Measurements from ENCODE around the gene ELP4. TPM values are rescaled to one million over a fixed set of nuclear protein-coding genes. Genes with fewer than 3 reads are reported as not detected.

ELP4 gene
- total RNA-seq, 1 experiment from 2014 or later: 21.4 TPM

GRCh38 chr11:31806186-31806927 is 296.8 kb downstream of the ELP4 start:
- no peak overlapping the region for H3K4me3 ChIP-seq (replicated peaks in 1 of 2; ENCODE audit: low read depth in 1 of 2, low read length in 2 of 2)
- H3K9me2 ChIP-seq (ENCODE audit: insufficient read depth): no peaks in the 10 kb centered on the region
- no peaks in the 10 kb centered on the region for H3K9me3 ChIP-seq (ENCODE audit: control insufficient read depth in 1 of 2, insufficient read depth in 1 of 2, low read depth in 1 of 2, low read length in 2 of 2)
- TF ChIP-seq ATF3 (IDR thresholded peaks at IDR 0.05) (no peak), ZFX (IDR thresholded peaks at IDR 0.05) (no peak), EGR1 (IDR thresholded peaks at IDR 0.05; ENCODE audit: low read depth) (no peak)
- H3K4me2 ChIP-seq (ENCODE audit: low read length): no peak overlapping the region
- H3K27ac ChIP-seq (ENCODE audit: low read depth, low read length): no peak overlapping the region
- POLR2A ChIA-PET: no interaction called here
- BruUV-seq (replicated peaks): no TSS peak
- DNase-seq (ENCODE audit: low read depth, low spot score) (no peak), ATAC-seq (no peak)
- no peaks in the 10 kb centered on the region for H4K20me1 ChIP-seq (ENCODE audit: insufficient read depth)
- H3K79me2 ChIP-seq (ENCODE audit: insufficient read depth, low read length): no peaks in the 10 kb centered on the region
- no peaks in the 10 kb centered on the region for H3K27me3 ChIP-seq (ENCODE audit: insufficient read depth, low read length)
- CTCF ChIA-PET: no interaction called here
- H3K9ac ChIP-seq (ENCODE audit: low read length): no peak overlapping the region
- intact Hi-C loops (cut with micrococcal nuclease): no loop called here
- H3K4me1 ChIP-seq (ENCODE audit: control insufficient read depth in 1 of 2, insufficient read depth in 2 of 2, low read length in 2 of 2): peaks cover 0 to 15% of the 10 kb centered on the region in 2 experiments; a peak in 2 of 4 replicates
- H3K36me3 ChIP-seq (ENCODE audit: control insufficient read depth in 1 of 2, insufficient read depth in 2 of 2, low read length in 2 of 2): no peaks in the 10 kb centered on the region
- RAD21 ChIA-PET (ENCODE audit: low non-redundant PET in 1 of 2, low total read pairs in 2 of 2, uncharacterized antibody in 2 of 2, unreplicated experiment in 2 of 2): no interaction called here
- H2AFZ ChIP-seq (ENCODE audit: low read depth, low read length, poor library complexity, severe bottlenecking): no peak overlapping the region

GRCh38 chr11:31806928-31807798 is 297.6 kb downstream of the ELP4 start:
- Histone ChIP-seq H3K27ac (ENCODE audit: low read depth, low read length) (no peak overlapping the region), H4K20me1 (ENCODE audit: insufficient read depth) (no peaks in the 10 kb centered on the region), H3K9me2 (ENCODE audit: insufficient read depth) (no peaks in the 10 kb centered on the region), H3K36me3 (ENCODE audit: control insufficient read depth in 1 of 2, insufficient read depth in 2 of 2, low read length in 2 of 2) (no peaks in the 10 kb centered on the region), H3K9me3 (ENCODE audit: control insufficient read depth in 1 of 2, insufficient read depth in 1 of 2, low read depth in 1 of 2, low read length in 2 of 2) (no peaks in the 10 kb centered on the region), H2AFZ (ENCODE audit: low read depth, low read length, poor library complexity, severe bottlenecking) (no peak overlapping the region), H3K4me1 (ENCODE audit: control insufficient read depth in 1 of 2, insufficient read depth in 2 of 2, low read length in 2 of 2) (peaks cover 0 to 16% of the 10 kb centered on the region in 2 experiments; a peak in 2 of 4 replicates), H3K4me3 (replicated peaks in 1 of 2; ENCODE audit: low read depth in 1 of 2, low read length in 2 of 2) (no peak overlapping the region), H3K79me2 (ENCODE audit: insufficient read depth, low read length) (no peaks in the 10 kb centered on the region), H3K27me3 (ENCODE audit: insufficient read depth, low read length) (no peaks in the 10 kb centered on the region), H3K9ac (ENCODE audit: low read length) (no peak overlapping the region), H3K4me2 (ENCODE audit: low read length) (no peak overlapping the region)
- no peak for DNase-seq (ENCODE audit: low read depth, low spot score)
- TF ChIP-seq REST (IDR thresholded peaks at IDR 0.05; ENCODE audit: low read depth) (no peak), POLR2AphosphoS5 (IDR thresholded peaks at IDR 0.05; ENCODE audit: low read depth, low read length) (no peak), EGR1 (IDR thresholded peaks at IDR 0.05; ENCODE audit: low read depth) (no peak), ELF1 (IDR thresholded peaks at IDR 0.05; ENCODE audit: borderline replicate concordance, low read depth) (no peak), MAX (IDR thresholded peaks at IDR 0.05) (no peak), CEBPB (IDR thresholded peaks at IDR 0.05; ENCODE audit: low read depth) (no peak), ZNF274 (IDR thresholded peaks at IDR 0.05; ENCODE audit: low read depth, low read length) (no peak), SP1 (IDR thresholded peaks at IDR 0.05; ENCODE audit: low read depth) (no peak), JUND (IDR thresholded peaks at IDR 0.05) (no peak)
- ChIA-PET POLR2A (no interaction called here), CTCF (no interaction called here), RAD21 (ENCODE audit: low non-redundant PET in 1 of 2, low total read pairs in 2 of 2, uncharacterized antibody in 2 of 2, unreplicated experiment in 2 of 2) (no interaction called here)
- ATAC-seq: no peak
- no TSS peak for BruUV-seq (replicated peaks)
- intact Hi-C loops (cut with micrococcal nuclease): no loop called here

Measured in HCT116 (cell line).